Measurements from ENCODE around the gene LHX5.

- TF ChIP-seq CTCF (IDR thresholded peaks at IDR 0.05), result no peak
- no peak for TF ChIP-seq POLR2A (IDR thresholded peaks at IDR 0.05)
Observed at GRCh38 chr12:113482334-113482733, 10.7 kb upstream of the LHX5 start.

Measured in uterus (tissue), 2 donors.